HG03280 (cell line): ENCODE measurements around the gene TMEM117.

Experiments
- ATAC-seq: cut with Tn5 transposase; IDR thresholded peaks from one replicate; pipeline ENCODE4 v1.9.1; 2021; ENCODE audit warnings: mild to moderate bottlenecking, moderate library complexity; ENCODE audit not compliant: unreplicated experiment

TMEM117 gene

GRCh38 chr12:44431647-44432343, 595.9 kb downstream of the TMEM117 start:
- peak; percentile 88 for ATAC-seq

DNA sequence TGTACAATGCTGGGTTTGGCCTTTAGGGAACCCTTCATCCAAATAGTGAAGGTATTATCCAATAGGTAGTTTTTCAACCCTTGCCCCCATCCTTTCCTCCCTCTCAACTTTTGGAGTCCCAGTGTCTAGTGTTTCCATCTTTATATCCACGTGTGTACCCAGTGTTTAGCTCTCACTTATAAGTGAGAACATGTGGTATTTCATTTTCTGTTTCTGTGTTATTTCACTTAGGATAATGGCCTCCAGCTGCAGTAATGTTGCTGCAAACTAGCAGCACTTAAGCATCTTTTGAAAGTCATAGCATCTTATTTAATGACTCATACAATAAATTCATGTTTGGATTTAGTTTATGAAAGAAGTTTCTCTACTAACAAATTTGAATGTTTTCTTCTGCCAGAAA, 597.8 kb downstream of the TMEM117 start:
- no peak for ATAC-seq

DNA sequence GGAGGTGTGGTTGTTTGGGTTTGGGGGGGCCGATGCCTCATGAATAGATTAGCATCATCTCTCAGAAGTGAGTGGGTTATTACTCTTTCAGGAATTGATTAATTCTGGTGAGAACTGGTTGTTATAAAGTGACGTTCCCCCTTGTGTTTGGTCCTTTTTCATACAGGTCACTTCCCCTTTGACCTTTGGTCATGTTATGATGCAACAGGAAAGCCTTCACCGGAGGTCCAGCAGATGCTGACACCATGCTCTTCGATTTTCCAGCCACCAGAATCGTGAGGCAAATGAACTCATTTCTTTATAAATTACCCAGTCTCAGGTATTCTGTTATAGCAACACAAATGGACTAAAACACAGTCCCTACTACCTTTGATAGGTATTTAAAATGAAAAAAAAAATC, 600.9 kb downstream of the TMEM117 start:
- ATAC-seq, result no peak
